ENCODE results near the gene MAGOH. TPM values are rescaled to one million over a fixed set of nuclear protein-coding genes. Genes with fewer than 3 reads are reported as not detected.

MAGOH gene
- total and polyA plus RNA-seq, 2 donors (not counting 1 experiment from before 2014, with no cell fraction given), result 33.0 to 34.5 TPM

DNA sequence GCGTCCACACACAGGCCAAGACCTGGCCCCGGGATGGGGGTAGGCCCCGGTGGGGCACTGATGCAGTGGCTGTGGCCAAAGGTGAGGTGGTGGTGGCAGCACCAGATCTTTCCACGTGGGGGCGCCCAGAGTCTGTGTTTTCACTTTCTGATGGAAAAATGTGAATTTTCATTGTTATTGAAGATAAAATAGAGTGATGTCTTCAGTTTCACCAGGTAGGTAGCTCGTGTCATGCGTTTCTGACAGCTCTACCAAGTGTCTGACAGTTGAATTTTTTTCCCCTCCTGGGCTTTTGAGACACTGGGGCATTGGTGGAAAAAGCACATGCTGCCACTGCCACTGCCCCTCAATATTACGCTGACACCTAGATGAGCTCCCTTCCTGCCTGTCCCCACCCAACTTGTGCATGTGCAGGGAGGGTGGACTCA lies 40.0 kb upstream of the MAGOH start:
- H3K9me3 ChIP-seq (ENCODE audit: control insufficient read depth, insufficient read depth, low read depth, low read length), result no peaks in the 10 kb centered on the region
- H3K79me2 ChIP-seq (ENCODE audit: control insufficient read depth, insufficient read depth, low read length), result no peaks in the 10 kb centered on the region
- no peak overlapping the region for H3K4me2 ChIP-seq (ENCODE audit: extremely low read depth, insufficient read depth, low read length)
- H2AFZ ChIP-seq (ENCODE audit: low read length), result no peak overlapping the region
- H3K27me3 ChIP-seq (ENCODE audit: control insufficient read depth, insufficient read depth, low read length), result no peaks in the 10 kb centered on the region
- no peak overlapping the region for H3K27ac ChIP-seq (ENCODE audit: insufficient read depth, low read length)
- no peak overlapping the region for H3K4me3 ChIP-seq (replicated peaks in 1 of 4; ENCODE audit: control extremely low read depth in 1 of 4, insufficient read depth in 1 of 4, low read depth in 3 of 4, low read length in 4 of 4)
- H3K4me1 ChIP-seq (ENCODE audit: control insufficient read depth, extremely low read depth, insufficient read depth, low read length), result no peaks in the 10 kb centered on the region
- peaks cover 2% of the 10 kb centered on the region for H3K36me3 ChIP-seq (ENCODE audit: control insufficient read depth, insufficient read depth, low read length)
- no peak overlapping the region for H3K9ac ChIP-seq (ENCODE audit: insufficient read depth, low read length)
- no peaks in the 10 kb centered on the region for H4K20me1 ChIP-seq (ENCODE audit: control insufficient read depth, extremely low read depth, insufficient read depth, low read length)
- DNase-seq (ENCODE audit: low read depth in 2 of 2), result peak in 1 of 2 donors; percentile 25
- TF ChIP-seq, protein P1, sequence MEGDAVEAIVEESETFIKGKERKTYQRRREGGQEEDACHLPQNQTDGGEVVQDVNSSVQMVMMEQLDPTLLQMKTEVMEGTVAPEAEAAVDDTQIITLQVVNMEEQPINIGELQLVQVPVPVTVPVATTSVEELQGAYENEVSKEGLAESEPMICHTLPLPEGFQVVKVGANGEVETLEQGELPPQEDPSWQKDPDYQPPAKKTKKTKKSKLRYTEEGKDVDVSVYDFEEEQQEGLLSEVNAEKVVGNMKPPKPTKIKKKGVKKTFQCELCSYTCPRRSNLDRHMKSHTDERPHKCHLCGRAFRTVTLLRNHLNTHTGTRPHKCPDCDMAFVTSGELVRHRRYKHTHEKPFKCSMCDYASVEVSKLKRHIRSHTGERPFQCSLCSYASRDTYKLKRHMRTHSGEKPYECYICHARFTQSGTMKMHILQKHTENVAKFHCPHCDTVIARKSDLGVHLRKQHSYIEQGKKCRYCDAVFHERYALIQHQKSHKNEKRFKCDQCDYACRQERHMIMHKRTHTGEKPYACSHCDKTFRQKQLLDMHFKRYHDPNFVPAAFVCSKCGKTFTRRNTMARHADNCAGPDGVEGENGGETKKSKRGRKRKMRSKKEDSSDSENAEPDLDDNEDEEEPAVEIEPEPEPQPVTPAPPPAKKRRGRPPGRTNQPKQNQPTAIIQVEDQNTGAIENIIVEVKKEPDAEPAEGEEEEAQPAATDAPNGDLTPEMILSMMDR (conservative IDR thresholded peaks at IDR 0.05 in 1 of 2, IDR thresholded peaks at IDR 0.05 in 1 of 2; ENCODE audit: low read depth in 1 of 2, low read length in 2 of 2), result peak; percentile 77 to 80
- TF ChIP-seq EZH2 (IDR thresholded peaks at IDR 0.05; ENCODE audit: low read length, missing control alignments), result no peak

DNA sequence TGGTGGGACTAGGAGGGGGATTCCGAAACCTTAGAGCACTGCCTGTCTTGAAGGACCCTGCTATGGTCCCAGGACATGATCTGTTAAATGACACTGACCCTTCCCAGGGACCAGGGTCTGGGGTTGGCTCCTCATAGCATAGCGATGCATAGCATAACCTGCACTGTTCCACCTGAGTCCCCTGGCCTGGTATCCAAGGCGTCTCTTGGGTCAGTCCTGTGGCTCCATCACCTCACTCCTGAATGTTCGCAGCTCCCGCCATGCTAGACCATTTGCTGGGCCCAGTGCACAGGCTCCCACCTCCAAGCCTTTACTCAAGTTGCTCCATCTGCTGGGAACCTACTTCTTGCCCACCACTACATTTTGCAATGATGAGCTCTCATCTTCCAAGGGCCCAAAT lies 39.0 kb upstream of the MAGOH start:
- no peaks in the 10 kb centered on the region for H3K27me3 ChIP-seq (ENCODE audit: control insufficient read depth, insufficient read depth, low read length)
- no peaks in the 10 kb centered on the region for H3K9me3 ChIP-seq (ENCODE audit: control insufficient read depth, insufficient read depth, low read depth, low read length)
- no peaks in the 10 kb centered on the region for H3K4me1 ChIP-seq (ENCODE audit: control insufficient read depth, extremely low read depth, insufficient read depth, low read length)
- no peaks in the 10 kb centered on the region for H3K79me2 ChIP-seq (ENCODE audit: control insufficient read depth, insufficient read depth, low read length)
- H3K9ac ChIP-seq (ENCODE audit: insufficient read depth, low read length), result no peak overlapping the region
- no peak for DNase-seq (ENCODE audit: low read depth in 2 of 2)
- peaks cover 2% of the 10 kb centered on the region for H3K36me3 ChIP-seq (ENCODE audit: control insufficient read depth, insufficient read depth, low read length)
- no peak overlapping the region for H3K4me2 ChIP-seq (ENCODE audit: extremely low read depth, insufficient read depth, low read length)
- no peak for TF ChIP-seq EZH2 (IDR thresholded peaks at IDR 0.05; ENCODE audit: low read length, missing control alignments)
- TF ChIP-seq, protein P1 (conservative IDR thresholded peaks at IDR 0.05 in 1 of 2, IDR thresholded peaks at IDR 0.05 in 1 of 2; ENCODE audit: low read depth in 1 of 2, low read length in 2 of 2), result no peak
- H3K27ac ChIP-seq (ENCODE audit: insufficient read depth, low read length), result no peak overlapping the region
- no peak overlapping the region for H2AFZ ChIP-seq (ENCODE audit: low read length)
- no peaks in the 10 kb centered on the region for H4K20me1 ChIP-seq (ENCODE audit: control insufficient read depth, extremely low read depth, insufficient read depth, low read length)
- H3K4me3 ChIP-seq (replicated peaks in 1 of 4; ENCODE audit: control extremely low read depth in 1 of 4, insufficient read depth in 1 of 4, low read depth in 3 of 4, low read length in 4 of 4), result no peak overlapping the region

DNA sequence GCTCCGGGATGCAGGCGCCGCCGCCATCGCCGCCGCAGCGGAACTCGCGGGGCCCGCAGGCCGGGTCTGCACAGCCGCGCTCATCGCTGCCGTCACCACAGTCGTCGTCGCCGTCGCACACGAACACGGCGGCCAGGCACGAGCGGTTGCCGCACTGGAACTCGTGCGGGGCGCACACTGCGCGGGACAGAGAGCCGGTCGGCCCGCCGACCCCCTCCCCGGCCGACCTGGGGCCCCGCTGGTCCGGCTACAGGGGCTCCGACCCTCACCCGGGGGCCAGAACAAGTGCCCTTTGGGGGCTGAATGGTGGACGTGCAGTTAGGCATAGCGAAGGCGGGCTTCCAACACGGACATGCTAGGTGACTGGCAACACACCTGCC lies 38.6 kb upstream of the MAGOH start:
- Histone ChIP-seq H3K9ac (ENCODE audit: insufficient read depth, low read length) (no peak overlapping the region), H3K36me3 (ENCODE audit: control insufficient read depth, insufficient read depth, low read length) (peaks cover 2% of the 10 kb centered on the region), H3K4me2 (ENCODE audit: extremely low read depth, insufficient read depth, low read length) (no peak overlapping the region), H4K20me1 (ENCODE audit: control insufficient read depth, extremely low read depth, insufficient read depth, low read length) (no peaks in the 10 kb centered on the region), H3K27ac (ENCODE audit: insufficient read depth, low read length) (no peak overlapping the region), H3K4me1 (ENCODE audit: control insufficient read depth, extremely low read depth, insufficient read depth, low read length) (no peaks in the 10 kb centered on the region), H2AFZ (ENCODE audit: low read length) (no peak overlapping the region), H3K9me3 (ENCODE audit: control insufficient read depth, insufficient read depth, low read depth, low read length) (no peaks in the 10 kb centered on the region), H3K27me3 (ENCODE audit: control insufficient read depth, insufficient read depth, low read length) (no peaks in the 10 kb centered on the region), H3K4me3 (replicated peaks in 1 of 4; ENCODE audit: control extremely low read depth in 1 of 4, insufficient read depth in 1 of 4, low read depth in 3 of 4, low read length in 4 of 4) (no peak overlapping the region), H3K79me2 (ENCODE audit: control insufficient read depth, insufficient read depth, low read length) (no peaks in the 10 kb centered on the region)
- TF ChIP-seq EZH2 (IDR thresholded peaks at IDR 0.05; ENCODE audit: low read length, missing control alignments), result no peak
- TF ChIP-seq, protein P1 (conservative IDR thresholded peaks at IDR 0.05 in 1 of 2, IDR thresholded peaks at IDR 0.05 in 1 of 2; ENCODE audit: low read depth in 1 of 2, low read length in 2 of 2), result no peak
- no peak for DNase-seq (ENCODE audit: low read depth in 2 of 2)
